ENCODE results near the gene RCC2. TPM values are rescaled to one million over a fixed set of nuclear protein-coding genes. Genes with fewer than 3 reads are reported as not detected.

RCC2 gene
- total RNA-seq, 1 experiment from 2014 or later: 473 TPM

GRCh38 chr1:17452686-17453085 is 13.2 kb upstream of the RCC2 start:
- Mint-ChIP-seq H3K36me3 (ENCODE audit: insufficient read depth in 1 of 3, low read depth in 3 of 3) (no peaks in the 10 kb centered on the region; a peak in 1 of 7 replicates), H3K4me1 (peaks cover 3 to 4% of the 10 kb centered on the region in 2 experiments; a peak in 3 of 4 replicates), H3K4me3 (no peak overlapping the region; a peak in 1 of 5 replicates), H3K9me3 (no peaks in the 10 kb centered on the region), H3K27ac (no peak overlapping the region), H3K27me3 (ENCODE audit: low read depth) (peaks cover under 1% of the 10 kb centered on the region; the same call in 1 of the 2 replicates)
- Histone ChIP-seq H2BK15ac (ENCODE audit: low read depth, low read length) (no peak overlapping the region), H2BK5ac (ENCODE audit: insufficient read length, low read length) (no peak overlapping the region), H4K91ac (ENCODE audit: insufficient read length, low read depth, low read length) (no peak overlapping the region), H2AFZ (ENCODE audit: low read length) (no peak overlapping the region), H3K14ac (ENCODE audit: insufficient read depth, low read length) (no peak overlapping the region), H2BK12ac (ENCODE audit: insufficient read length, low read depth, low read length) (no peak overlapping the region), H3K4me2 (ENCODE audit: insufficient read depth, insufficient read length, low read length) (no peak overlapping the region), H4K5ac (ENCODE audit: insufficient read length, low read depth, low read length) (no peak overlapping the region), H4K20me1 (ENCODE audit: control insufficient read depth, insufficient read depth, insufficient read length) (no peaks in the 10 kb centered on the region), H3K18ac (ENCODE audit: insufficient read length, low read depth, low read length) (no peak overlapping the region), H3K4ac (ENCODE audit: low read depth, low read length) (no peak overlapping the region), H3K9ac (ENCODE audit: extremely low read depth, insufficient read length, low read length) (no peak overlapping the region), H4K8ac (replicated peaks; ENCODE audit: insufficient read length, low read depth, low read length) (no peak overlapping the region), H3K4me1 (ENCODE audit: insufficient read depth, low read length) (no peaks in the 10 kb centered on the region), H3K27me3 (ENCODE audit: insufficient read depth, low read length) (no peaks in the 10 kb centered on the region), H3K79me2 (ENCODE audit: insufficient read depth, low read length) (no peaks in the 10 kb centered on the region), H3K27ac (ENCODE audit: insufficient read length, low read depth, low read length) (no peak overlapping the region), H3K9me3 (ENCODE audit: control insufficient read depth, low read depth, low read length) (no peaks in the 10 kb centered on the region), H2BK120ac (ENCODE audit: low read depth, low read length, poor library complexity, severe bottlenecking) (no peak overlapping the region), H3T11ph (ENCODE audit: low read length) (no peak overlapping the region), H3K56ac (ENCODE audit: insufficient read length, low read depth, low read length) (no peak overlapping the region), H3K23ac (ENCODE audit: insufficient read length, low read depth, low read length) (no peak overlapping the region), H3K23me2 (ENCODE audit: insufficient read length, low read depth, low read length, poor library complexity, severe bottlenecking) (no peaks in the 10 kb centered on the region), H2BK20ac (ENCODE audit: low read depth, low read length, poor library complexity, severe bottlenecking) (no peak overlapping the region), H2AK5ac (ENCODE audit: insufficient read length, low read length) (no peak overlapping the region), H3K79me1 (ENCODE audit: insufficient read depth, low read depth, low read length, poor library complexity, severe bottlenecking) (no peaks in the 10 kb centered on the region)
- no peak for DNase-seq
- no peak for TF ChIP-seq CTCF (conservative IDR thresholded peaks at IDR 0.05)
- no CpG with 5 or more reads among the region's 4 CpGs for WGBS (ENCODE audit: extremely low coverage, insufficient read length, low lambda C conversion rate)
